Measurements from ENCODE around the gene ABCB9.
"Not testable (repeated sequence)": the region's sequence is repeated elsewhere in the genome, so short reads cannot be mapped to it uniquely, and the experiment has no call there.

Gene ABCB9

GRCh38 chr12:122934722-122935121, 31.5 kb downstream of the ABCB9 start:
- no peak for DNase-seq

- no peak for DNase-seq
Measured at GRCh38 chr12:122932207-122932606, 34.1 kb downstream of the ABCB9 start.

- DNase-seq: no peak
Measured at GRCh38 chr12:122929812-122930211, 36.5 kb downstream of the ABCB9 start.

- DNase-seq: no peak
Measured at GRCh38 chr12:122929148-122929538, 37.1 kb downstream of the ABCB9 start.

- no peak for DNase-seq
Measured at GRCh38 chr12:122928404-122929147, 37.7 kb downstream of the ABCB9 start.

- no peak for DNase-seq
Measured at GRCh38 chr12:122927756-122928403, 38.4 kb downstream of the ABCB9 start.

- DNase-seq: no peak
Measured at GRCh38 chr12:122921917-122922316, 44.3 kb downstream of the ABCB9 start.

GRCh38 chr12:122920687-122921086, 45.6 kb downstream of the ABCB9 start:
- no peak for DNase-seq

GRCh38 chr12:122918827-122919226, 47.4 kb downstream of the ABCB9 start:
- DNase-seq: no peak

GRCh38 chr12:122917507-122918121, 48.6 kb downstream of the ABCB9 start:
- no peak for DNase-seq

GRCh38 chr12:122909442-122910288, 56.6 kb downstream of the ABCB9 start:
- no peak for DNase-seq

GRCh38 chr12:122908915-122909314, 57.3 kb downstream of the ABCB9 start:
- DNase-seq: no peak

- DNase-seq: not testable (repeated sequence)
Measured at GRCh38 chr12:122905258-122905657, 61.0 kb downstream of the ABCB9 start.

GRCh38 chr12:122903693-122904034, 62.6 kb downstream of the ABCB9 start:
- DNase-seq: no peak

GRCh38 chr12:122902854-122903692, 63.2 kb downstream of the ABCB9 start:
- DNase-seq: no peak

GRCh38 chr12:122899887-122900286, 66.4 kb downstream of the ABCB9 start:
- no peak for DNase-seq

GRCh38 chr12:122896662-122897061, 69.6 kb downstream of the ABCB9 start:
- no peak for DNase-seq

- peak; percentile 85 for DNase-seq
Measured at GRCh38 chr12:122895704-122896636, 70.3 kb downstream of the ABCB9 start, which contains the start of gene VPS37B. Gene VPS37B, minus strand, starts transcription at chr12:122896124. Its CDS starts 62 bp downstream, at chr12:122896062.

- DNase-seq: no peak
Measured at GRCh38 chr12:122895320-122895703, 71.0 kb downstream of the ABCB9 start.

GRCh38 chr12:122894193-122895121, 71.8 kb downstream of the ABCB9 start:
- DNase-seq: no peak

Data from effector CD8-positive, alpha-beta T cell (primary cell).